ENCODE results near the gene PPM1L.

Gene PPM1L

DNA sequence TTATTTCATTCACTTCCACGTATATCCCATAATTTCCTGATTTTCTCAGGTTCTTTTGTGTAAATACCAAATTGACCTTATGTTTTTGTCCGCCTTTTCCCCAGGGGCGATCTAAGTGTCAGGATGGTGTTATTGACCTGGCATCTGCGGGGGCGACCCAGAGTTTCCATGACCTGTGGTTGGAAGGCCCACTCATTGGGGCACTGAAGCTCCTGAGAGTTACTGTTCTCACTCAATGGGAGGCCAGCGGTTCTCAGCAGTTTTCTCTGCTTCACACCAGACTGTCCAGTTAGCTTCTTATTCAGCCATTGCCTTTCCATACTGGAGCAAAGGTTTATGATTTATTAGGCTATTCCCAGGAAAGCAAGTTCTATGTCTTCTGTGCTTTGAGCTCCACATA lies 295.8 kb downstream of the PPM1L start:
- no peak for DNase-seq

DNA sequence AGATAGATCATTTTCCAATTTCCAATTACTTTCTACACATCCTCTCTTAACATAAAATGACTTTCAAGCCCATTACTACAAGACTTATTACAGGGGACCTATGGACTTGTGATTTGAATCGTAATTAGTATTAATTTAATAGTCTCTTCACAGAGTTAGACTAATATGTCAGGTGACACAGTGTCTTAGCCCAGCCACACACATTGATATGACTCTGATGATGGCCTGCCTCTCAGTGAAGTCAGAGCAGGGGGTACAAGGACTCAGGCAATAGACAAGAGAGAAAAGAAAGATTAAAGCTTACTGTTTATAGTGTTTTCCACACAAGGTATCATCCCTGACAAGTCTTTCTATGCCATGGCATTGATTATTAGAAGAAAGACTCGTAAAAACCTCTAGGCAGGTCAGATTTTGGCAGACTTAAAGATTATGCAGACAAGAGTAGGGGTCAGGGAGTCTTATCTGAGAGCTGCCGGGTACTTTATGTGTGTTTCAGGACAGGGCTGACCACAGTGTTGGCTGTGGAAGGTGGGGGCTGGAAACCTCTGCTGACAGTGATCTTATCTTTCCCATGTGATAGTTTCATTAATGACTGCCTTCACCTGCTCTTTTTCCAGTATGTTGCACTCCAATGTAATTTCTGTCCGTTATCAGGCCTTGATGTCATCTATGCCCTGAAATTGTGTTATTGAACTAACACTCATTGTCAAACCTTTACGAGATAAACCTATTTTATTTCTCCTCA lies 299.0 kb downstream of the PPM1L start:
- DNase-seq, result no peak

DNA sequence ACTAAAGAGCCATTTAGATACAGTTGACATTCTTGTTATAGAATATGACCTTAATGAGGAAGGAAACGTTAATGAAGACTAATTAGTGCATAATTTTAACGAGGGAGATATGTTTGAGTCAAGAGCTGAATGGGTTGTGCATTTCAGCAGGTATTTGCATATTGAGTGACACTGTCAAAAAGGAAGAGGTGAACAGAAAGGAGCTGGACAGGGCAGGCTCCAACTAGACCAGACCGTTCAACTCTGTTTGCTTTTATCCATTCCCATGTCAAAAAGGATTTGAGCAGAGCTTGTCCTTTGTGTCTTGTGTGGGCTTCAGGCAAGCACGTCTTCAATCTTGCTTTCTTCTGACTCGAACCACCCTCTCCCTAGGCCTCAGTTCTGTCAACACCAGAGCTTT lies 308.4 kb downstream of the PPM1L start:
- DNase-seq, result no peak

DNA sequence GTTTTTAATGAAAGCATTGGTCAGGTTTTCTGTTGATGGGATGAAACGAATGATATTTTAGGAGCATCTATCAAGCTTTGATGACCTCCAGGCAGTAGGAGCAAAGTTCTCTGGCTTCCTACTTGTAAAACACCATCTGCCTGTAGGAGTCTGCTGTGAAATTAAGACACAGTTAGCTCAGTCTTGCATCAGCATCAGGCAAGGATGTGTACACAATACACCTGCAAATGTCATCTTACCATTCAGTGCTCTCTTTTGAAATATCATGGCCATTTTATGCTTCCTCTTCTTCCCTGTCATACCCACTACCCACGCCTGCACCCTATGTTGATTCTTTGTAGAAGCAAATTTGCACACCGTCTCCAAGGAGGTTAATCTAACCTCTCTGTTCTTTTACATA lies 310.9 kb downstream of the PPM1L start:
- no peak for DNase-seq

DNA sequence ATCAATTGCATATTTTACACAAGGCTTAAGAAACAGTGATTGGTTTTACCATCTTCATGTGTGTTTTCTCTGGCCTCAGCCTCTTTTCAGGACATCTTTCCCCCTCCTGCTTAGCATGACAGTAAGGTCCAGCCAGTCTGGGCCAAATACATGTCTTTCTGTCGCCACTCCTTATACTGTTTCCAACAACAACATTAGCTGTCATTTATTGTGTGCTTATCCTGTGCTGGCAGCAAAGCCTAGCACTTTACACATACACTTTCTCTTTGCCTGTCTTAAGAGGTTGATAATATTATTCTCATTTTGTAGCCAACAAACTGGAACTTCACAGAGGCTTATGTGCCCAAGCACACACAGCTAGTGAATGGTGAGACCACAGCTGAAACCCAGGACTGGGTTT lies 311.3 kb downstream of the PPM1L start:
- no peak for DNase-seq

DNA sequence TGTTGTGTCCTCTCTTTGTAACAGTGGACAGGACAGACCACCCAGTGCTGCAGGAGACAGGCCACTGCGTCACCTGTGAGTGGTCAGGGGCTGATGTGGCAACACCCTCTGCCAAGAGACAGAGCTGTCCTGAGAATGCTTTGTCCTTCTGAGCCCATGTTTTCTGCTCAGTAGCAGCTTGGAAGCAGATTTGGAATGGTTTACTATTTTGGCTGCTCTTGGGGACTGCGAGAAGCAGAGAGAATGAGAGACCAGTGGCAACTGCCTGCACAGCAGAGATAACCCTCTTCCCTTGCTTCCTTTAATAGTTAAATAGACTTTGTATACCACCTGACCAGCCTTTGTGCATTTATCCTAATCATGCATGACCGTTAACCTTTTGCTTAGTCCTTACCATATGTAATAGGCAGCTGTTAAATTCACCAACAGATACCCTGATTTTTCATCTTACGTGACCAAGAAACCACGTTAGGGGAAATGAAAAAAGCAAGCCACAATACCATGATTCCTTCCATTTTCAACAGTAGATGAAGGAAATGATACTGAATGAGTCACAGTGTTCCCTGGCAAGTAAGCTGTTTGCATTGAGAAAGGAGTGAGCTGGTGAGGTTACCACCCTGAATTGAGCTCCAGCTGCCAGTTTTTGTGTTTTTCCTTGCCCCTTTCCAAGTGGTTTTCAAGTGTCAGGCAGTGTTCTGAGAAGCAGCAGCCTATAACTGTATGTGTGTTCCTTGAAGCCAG lies 313.6 kb downstream of the PPM1L start:
- DNase-seq, result no peak

DNA sequence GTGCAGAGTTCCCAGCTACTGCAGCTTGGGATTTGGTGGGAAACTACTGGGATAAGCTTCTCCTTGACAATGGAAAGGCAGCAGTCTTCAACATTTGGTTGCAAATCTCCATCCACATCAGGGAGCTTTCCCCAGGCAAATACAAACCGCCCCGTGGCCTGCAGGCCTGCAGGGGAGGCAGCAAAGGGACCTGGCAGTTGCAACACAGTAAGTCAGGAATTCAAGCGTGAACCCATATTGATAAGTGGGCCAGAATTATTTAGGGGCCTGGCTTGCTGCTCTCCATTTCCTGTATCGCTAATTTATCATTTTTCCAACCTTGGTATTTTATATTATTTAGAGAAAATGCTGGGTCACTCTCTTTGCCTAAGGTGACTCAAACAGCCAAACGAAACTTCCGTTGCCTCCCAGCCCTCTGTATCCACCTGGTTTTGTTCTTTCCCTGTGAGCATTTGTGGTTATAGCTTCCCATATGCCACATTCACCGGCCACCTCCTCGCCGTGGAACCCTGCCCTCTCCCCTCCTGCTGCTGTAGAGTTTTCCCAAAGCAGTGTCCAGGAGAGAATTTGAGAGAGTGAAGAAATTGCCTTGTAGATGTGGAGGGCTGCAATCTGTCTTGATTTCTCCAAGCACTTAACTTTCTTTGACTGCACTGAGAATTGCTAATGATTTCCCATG lies 314.4 kb downstream of the PPM1L start:
- DNase-seq, result no peak

DNA sequence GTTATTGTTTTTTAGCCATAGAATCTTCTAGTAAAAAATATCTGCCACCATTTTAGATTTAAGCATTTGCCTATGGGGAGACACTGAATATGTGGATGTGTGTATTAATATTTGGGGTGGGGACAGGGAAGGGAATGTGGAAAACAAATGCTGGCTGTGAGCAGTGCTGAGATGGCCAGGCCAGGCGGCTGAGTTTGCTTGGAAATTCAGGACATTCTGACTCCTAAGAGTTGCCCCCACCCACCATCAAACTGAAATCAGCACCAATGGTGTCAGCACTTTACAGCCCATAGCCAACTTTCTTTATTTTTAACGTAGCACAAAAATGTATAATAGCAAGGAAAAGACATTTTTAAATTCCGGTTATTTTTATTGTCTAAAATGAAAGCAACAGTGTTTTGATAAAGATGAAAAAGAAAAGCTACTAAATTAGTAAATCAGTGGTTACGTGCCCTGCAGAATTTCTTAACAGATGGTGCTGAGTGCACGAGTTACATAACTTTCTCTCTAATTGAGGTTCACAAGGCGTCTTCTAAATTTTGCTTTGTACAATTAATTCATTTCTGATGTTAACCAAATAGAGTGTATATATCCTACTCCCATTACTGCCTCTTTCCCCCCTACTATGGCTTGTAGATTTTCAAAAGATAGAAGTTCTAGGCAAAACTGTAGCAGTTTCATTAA lies 315.1 kb downstream of the PPM1L start:
- no peak for DNase-seq

DNA sequence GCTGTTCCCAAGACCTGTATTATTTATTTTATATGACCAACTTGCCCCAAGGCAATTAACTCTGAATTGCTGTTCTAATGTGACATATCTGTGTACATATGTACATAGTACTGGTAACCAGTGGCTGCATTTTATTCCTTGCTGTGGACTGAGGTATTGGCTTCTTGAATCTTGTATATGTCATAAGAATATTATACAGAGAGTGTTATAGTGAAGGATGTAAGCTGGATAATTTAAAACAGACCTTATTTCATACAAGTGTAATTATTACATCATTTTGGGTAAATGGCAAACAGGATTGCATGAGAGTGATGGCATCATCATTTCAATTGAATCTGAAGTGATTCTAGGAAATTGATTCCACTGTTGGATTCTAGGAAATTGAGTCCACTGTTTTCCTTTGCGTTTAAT lies 316.2 kb downstream of the PPM1L start:
- DNase-seq, result no peak

DNA sequence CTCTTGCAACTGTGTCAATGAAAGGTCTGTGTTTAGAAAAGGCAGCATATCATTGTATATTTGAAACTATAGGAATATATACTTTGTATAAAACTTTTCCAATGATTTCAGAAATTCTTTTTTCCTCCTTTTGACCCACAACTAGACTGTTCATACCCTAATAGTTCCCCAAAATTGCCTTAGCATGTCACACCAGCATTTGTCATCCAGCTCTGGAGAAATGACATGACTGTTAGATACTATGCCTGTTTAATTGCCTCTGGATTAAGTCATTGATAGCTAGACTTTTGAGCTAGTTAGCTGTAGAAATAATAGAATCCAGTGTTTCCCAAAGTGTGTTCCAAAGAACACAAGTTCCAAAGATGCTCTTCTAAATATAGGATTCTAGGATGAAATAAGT lies 316.7 kb downstream of the PPM1L start:
- no peak for DNase-seq

DNA sequence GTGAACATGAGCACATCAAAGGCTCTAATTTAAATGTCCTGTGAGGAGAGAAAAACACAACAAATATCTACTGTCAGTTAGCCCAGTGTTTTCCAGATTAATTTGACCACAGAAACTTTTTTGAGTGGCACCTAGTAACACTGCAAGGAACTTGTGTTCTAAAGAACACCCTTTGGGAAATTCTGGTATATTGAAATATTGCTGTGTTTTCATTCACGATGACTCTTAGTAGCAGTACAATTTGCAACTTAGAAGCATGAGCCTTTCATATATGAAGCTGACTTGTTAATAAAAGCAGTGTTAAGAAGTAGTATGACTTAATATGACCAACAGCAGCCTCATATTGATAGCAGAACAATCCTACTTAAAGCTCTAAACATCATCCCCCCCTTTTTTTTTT lies 317.1 kb downstream of the PPM1L start:
- no peak for DNase-seq

DNA sequence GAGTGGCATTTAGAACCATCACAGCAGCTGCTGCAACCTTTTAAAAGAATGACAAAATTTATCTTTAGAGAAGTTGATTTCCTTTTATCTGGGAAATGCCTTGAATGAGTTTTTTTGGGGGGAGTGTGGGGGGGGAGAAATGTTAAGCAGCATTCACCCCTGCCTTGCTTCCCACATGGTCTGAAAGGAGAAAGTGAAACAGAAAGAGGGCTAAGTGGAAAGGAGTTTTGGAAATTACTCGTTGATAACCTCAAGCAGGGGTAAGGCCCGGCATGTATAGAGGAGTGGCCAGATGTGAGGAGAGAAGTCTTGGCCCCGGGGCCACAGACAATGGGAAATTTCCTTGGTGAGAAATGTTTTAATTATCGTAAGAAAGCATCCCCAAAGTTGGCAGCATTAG lies 325.6 kb downstream of the PPM1L start:
- no peak for DNase-seq

DNA sequence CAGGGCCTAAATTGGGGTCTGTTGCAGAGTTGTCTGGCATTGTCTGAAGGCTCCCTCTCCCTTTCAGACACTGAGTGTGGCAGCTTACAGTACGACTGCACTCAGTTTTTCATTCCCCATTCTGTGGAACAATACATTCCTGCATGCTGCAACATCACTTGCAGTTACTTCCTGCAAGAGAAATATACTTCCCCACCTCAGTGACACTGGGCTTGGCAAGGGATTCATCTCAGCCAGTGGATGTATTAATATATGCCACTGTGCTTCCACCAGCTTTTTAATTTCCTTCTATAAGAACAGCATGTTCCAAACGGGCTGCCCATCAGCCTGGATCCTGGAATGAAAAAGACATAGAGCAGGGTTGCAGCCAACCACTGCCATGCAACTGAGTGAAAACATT lies 326.0 kb downstream of the PPM1L start:
- no peak for DNase-seq

DNA sequence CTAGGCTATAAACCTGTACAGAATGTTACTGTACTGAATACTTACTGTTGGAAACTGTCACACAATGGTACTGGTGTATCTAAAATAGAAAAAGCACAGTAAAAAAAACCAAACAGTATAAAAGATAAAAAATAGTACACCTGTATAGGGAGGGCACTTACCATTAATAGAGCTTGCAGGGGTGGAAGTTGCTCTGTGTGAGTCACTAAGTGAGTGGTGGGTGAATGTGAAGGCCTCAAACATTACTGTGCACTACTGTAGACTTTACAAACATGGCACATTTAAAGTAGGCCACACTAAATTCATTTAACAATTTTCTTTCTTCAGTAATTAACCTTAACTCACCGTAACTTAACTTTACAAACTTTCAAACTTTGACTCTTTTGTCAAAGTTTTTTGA lies 327.1 kb downstream of the PPM1L start:
- no peak for DNase-seq

DNA sequence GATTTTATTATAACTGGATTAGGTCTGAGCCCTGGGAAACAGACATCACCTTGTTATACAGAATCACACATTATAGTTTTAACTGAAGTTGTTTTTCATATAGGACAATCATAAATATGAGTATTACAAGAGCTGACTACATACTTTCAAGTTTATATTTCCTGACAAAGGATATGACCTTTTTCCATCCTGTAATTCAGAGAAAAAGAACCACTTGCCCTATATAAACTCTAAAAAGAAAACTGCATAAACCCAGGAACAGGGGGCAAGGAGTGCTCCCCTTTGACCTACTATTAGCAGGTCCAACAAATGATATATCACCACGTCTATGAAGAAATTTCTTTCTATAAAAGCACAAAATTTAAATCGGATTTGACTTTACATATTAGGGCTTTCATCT lies 328.2 kb downstream of the PPM1L start:
- no peak for DNase-seq

DNA sequence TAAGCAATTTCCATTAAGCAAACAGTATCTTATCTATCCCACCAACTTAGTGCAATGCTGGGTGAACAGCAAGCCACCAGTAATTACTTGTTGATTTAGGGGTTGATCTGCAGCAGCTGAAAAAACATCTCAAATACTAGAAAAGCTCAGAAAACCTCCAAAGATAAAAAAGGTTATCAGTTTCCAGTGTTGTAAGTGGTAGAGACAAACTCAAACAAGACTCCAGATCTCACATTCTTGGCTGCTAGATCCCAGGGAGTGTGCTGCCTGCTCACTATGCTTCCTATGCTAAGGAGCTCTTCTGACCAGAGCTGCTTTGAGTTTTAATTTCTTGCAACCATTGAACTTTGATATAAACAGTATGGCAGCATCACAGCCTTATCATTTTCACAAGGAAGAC lies 337.9 kb downstream of the PPM1L start:
- DNase-seq, result no peak

DNA sequence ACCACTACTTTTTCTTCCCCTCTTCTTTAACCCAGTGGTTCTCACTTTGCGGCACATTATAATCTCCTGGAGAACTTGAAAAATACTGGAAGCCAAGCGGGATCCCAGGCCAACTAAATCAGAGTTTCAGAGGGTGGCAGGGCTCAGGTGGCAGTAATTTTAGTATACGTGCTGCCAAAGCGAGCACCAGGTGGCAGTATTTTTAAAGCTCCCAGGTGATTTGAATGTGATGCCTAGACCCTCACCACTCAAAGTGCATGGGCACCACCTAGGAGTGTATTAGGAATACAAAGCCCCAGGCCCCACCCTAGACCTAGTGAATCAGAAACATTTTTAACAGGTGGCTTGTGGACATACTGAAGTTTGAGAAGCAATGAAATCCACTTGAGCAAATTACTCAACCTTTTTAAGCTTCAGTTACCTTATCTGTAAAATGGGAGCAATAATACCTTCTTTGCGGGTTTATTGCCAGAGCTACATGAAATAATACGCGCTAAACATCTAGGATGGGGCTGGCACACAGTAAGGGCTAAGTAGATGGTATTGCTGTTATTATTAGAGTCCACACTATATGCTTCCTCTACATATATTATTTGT lies 340.8 kb downstream of the PPM1L start:
- no peak for DNase-seq

DNA sequence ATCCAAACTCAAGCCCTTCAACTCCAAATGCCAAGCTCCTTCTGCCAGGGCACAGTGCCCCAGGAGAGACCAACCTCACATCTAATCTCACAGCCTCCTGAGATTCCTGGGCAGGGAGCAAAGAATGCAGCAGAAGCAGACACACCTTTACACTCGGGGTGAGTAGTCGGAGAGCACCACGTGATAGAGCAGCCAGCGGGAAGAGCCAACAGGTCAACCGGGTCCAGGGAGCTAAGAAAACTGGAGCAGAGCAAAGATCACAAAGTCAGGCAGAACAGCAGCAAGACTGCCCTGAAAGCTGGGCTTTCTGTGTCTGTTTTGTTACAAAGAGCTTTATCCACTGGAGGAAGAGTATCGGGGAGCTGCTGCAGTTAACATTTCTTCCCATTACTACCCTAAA lies 345.0 kb downstream of the PPM1L start:
- DNase-seq, result no peak

DNA sequence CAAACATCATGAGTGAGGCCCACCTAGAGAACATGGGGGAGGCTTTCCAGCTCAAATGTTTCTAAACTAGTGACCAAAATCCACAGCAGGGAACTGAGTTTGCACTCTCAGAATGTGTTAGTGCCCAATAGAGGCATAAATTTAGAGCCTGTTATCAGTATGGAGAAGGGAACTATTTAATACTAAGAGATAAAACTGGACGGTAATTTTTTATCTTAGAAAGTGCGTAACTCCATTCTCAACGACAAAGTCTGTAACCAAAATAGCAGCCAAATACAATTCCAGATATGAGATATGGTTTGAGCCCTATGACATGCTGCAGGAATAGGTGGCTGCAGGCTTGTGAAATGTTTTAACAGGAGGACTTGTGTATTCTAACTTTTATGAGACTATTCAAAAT lies 345.6 kb downstream of the PPM1L start:
- DNase-seq, result no peak

DNA sequence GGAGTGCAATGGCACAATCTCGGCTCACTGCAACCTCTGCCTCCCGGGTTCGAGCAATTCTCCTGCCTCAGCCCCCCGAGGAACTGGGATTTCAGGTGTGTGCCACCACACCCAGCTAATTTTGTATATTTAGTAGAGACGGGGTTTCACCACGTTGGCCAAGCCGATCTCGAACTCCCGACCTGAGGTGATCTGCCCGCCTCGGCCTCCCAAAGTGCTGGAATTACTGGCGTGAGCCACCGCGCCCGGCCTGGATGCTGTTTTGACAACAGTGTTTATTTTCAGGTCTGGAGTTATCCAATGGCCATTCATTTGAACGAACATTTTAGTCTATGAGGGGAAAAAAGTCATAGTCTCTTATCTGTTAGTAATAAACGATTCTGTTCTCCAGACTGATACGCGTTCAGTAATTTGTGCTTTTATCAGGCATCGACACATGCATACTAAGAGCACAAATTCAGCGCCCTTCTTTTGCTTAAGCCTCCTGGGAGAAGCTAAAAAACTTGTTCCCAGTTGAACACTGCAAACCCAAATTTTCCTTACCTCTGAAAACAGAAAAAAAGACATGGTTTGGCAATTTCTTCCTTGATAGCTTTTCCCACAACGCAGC lies 347.9 kb downstream of the PPM1L start:
- no peak for DNase-seq

DNA sequence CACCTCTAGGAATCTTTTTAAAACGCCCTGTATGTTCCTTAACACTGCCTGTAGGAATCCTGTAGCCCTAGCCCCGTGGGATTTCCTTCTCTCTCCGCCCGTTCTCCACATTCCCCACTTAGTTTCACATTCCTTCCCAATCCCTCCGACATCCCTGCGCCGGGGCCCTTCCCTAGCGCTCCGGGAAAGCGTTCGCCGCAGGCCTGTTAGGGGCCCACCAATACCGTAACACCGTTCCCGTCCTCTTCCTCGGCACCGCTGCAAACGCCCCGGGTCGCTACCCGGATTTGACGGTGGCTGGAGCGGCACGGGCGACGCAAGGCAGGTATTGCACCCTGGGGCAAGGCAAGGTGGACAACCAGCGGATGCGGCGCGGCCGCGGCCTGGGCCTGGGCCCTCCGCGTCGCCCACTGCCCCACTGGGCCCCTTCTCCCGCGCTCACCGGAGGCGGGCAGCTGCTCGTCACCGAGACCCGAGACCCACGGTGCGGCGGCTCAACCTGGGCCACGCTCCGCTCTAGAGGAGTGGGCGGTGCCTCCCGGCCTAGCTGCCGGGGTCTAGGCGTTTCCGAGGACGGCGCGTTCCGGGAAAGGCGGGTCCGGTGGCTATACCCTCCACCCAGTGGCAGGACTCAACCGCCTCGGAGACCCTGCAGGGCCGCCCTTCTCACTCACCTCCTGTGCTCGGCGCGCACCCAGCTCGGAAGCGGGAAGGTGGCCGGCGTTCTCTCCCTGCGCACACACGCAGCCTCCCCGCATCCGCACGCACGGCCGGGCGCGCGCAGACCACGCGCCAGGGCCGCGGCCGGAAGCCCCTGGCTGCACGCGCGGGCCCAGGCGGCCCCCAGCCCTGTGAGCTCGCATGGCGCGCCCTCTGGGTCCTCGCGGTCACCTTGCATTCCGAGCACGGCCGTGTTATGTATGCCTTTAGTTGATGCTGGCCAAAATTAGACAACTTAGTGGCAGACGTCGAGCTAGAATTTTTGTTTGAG lies 348.8 kb downstream of the PPM1L start, which contains the start of gene B3GALNT1:
Gene B3GALNT1, minus strand, starts transcription at position 789 of the 991 bp plus-strand sequence. CDS start 18,595 bp downstream, outside the sequence.
- no peak for DNase-seq
